ENCODE data around the gene GRM7.

The GRM7 gene

DNA sequence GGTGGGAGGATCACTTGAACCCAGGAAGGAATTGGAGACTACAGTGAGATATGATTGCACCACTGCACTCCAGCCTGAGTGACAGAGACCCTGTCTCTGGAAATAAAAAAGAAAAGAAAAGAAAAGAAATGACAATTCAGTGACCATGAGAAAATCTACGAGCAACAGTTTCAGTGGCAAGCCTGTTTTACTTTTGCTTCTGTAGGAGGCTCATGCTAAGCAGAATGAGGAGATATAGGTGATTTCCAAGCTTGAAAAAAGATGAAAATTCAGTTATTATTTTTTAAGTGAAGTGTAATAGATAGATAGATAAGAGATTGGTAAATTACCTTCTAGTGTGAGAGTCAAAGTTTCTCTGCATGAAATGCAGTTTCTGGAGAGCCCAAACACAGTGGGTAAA lies 651.1 kb downstream of the GRM7 start:
- DNase-seq: no peak

DNA sequence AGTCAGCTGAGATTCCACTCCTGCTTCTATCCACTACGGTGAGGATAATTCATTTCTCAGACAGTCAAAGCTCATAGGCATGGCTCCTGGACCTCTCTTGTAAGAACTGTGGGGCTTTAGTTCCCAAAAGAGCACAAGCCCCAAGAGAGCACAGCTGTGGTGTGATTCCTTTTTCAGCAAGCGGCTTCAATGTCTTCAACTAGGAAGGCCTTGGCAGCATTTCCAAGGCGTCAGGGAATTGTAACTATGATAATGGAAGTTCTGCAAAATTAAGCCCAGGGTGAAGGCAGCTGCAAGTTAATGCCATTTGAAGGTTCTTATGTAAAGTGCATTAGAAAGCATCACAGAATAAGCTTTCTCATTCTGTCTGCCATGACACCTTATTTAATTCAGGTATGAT lies 657.1 kb downstream of the GRM7 start:
- no peak for DNase-seq

DNA sequence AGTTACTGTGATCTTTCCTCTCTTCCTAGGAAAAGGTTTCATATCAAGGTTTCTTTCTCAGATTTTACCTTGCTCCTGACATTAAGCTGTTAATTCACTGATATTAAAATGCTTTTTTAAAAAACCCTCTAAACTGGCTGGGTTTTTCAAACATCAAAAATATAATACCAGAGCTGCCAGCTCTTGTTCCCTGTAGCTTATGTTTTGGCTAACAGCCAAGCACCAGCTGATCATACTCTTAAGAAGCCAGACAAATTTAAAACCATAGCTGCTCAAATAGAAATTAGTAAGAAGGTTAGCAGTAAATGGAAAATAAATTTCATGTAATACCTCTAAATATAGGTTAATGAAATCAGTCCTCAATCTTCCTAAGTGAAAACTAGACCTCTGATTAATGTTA lies 657.5 kb downstream of the GRM7 start:
- DNase-seq: no peak

DNA sequence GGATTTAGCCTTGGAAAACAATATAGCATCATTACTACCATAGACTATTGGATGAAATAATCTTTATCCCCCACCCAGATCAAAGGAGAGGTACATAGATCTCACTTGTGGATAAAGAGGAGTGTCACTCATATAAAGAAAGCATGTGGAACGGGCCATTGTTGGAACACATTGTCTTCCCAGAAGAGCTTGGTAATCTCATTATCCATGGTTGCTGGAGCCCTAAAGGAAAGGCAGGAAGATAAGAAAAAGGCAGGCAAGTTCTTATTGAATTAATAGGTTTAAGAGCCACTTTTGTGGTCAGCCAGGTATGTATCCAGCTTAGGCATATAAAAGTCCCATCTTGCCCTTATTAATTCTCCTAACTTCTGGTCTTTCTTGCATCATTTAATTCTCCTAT lies 659.1 kb downstream of the GRM7 start:
- no peak for DNase-seq

DNA sequence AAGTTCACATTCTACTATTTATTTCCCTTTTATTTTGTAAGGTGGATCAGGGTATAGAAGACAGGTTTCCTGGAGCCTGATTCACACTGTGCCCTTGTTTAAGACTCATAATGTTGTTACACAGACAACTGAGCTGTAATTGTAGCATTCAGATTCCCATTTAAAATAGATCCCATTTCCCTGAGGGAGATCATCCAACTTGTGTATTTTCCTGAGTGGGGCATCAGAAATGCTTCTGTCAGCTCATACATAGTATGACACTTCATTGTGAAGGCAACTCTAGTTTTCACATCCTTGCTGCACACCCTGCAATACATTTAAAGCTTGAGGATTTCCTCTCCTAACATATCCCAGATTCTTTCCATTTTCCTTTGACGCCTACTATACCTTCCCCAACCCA lies 659.7 kb downstream of the GRM7 start:
- no peak for DNase-seq

DNA sequence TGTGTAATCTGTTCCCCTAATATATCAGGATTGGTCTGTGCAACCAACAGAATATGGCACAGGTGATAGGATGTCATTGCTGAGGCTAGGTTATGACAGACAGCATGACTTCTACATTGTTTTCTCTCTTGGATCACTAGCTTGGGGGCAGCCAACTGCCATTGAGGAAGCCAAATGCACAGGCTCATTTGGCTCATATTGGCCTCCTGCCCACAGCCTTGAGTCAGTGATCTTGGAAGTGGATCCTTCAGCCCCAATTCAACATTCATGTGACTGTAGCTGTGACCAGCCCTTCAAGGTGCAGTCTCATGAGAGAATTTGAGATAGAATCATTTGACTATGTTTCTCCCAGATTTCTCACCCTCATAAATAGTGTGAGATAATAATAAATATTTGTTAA lies 675.6 kb downstream of the GRM7 start:
- DNase-seq: no peak

DNA sequence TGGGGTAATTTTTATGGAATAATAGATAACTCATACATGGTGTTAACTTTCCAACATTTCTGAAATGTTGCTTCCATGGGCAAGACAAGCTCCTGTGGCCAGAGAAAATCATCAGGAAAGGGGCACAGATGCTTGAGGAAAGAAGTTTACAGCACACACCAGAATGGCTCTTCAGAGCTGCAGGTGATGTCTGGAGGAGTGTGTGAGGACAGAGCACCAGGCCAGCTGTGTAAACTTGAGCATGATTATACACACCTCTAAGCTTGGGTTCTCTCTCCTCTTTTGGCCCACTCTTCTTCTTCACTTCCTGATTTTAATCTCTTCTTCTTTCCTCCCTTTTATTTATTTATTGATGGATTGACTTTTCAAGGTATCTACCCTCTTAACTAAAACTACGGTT lies 676.0 kb downstream of the GRM7 start:
- DNase-seq: no peak

DNA sequence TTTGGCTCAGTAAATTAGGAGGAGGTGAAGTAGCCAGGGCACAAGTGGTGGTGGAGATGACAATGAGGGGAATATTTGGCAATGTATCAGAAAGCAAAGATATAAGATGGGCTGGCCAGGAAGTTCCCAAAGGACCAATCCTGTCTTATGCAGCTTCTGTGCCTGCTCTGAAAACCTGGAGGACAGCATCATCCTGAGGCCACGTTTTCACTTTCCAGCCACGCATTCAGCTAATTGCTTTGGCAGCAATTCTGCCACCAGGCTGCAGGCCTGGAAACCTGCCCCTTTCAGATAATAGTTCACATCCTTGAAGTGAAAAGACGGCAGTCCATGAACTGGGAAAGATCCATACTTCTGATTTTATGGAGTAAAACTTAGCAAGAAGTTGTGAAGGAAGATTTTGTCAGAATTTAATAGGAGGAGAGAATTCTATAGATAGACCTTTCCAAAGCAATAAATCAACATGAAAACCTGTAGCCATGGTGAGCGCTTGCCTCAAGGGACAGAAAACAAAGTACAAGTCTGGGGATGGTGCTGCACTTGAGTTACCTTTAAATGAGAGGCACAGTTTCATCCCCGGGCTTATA lies 682.5 kb downstream of the GRM7 start:
- no peak for DNase-seq

DNA sequence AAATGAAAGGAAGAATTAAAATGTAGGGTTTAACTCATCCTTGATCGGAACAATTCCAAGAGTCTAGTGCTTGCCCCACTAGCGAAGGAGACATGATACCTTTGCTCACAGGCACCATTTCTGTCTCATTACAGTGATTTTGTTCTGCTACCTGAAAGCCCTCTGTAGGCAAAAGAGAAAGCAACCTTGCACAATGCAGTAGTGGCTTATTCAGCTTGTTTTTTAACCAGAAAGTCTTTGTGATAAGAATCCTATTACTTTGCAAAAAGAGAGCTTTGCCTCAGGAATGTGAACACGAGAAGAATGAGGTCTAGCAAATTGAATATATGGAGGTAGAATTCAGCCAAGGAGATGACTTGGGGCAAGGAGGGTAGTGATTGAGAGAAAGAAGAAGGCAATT lies 684.4 kb downstream of the GRM7 start:
- DNase-seq: no peak

DNA sequence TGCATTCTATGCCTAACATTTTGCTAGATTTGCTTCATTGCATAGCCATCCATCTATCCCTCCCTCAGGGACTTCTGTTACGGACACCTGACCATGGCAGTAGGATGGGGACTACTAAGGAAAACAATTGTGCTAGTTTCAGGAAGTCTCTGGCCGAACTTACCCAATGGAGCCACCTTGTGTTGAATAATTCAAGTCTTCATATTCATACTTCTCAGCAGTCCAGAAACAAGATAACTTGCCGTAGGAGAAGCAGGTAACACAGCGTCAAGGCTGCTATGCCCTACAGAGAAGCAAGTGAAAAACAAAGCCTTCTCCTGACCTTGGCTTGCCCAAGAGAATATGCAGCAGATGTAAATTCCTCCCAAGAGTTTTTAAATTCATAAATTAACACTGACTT lies 685.3 kb downstream of the GRM7 start:
- DNase-seq: no peak

DNA sequence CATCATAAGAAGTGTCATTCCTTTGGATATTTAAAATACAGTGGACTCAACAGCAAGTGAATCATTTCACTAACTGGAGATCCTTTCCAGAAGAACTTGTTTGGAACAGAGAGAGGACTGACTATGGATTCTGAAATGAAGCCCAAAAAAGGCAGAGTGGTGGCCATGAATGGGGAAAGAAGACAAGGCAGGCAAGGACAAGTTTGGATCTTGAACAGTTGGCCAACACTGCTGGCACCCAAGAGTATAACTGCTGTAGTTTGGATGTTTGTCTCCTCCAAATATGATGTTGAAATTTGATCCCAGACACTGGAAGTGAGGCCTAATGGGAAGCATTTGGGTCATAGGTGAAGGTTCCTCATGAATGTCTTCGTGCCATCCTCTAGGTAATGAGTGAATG lies 686.9 kb downstream of the GRM7 start:
- no peak for DNase-seq

DNA sequence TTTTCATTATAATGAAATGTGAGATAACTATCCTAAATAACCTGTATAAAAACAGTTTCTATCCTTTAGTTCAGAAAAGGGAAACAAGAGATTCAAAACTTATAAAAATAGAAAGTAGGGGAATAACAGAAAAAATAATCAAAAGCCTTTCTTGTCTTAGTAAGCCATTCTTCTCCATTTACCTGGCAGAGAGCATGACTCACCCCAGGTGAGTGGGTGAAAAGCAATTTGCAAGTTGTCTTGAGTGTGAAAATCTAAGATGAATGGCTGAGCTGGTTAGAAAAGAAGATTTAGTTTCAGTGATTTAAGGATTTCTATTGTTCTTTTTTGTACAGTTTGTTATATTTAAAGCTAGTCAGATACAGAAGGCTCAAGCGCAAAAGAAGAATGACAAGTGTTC lies 702.0 kb downstream of the GRM7 start:
- no peak for DNase-seq

DNA sequence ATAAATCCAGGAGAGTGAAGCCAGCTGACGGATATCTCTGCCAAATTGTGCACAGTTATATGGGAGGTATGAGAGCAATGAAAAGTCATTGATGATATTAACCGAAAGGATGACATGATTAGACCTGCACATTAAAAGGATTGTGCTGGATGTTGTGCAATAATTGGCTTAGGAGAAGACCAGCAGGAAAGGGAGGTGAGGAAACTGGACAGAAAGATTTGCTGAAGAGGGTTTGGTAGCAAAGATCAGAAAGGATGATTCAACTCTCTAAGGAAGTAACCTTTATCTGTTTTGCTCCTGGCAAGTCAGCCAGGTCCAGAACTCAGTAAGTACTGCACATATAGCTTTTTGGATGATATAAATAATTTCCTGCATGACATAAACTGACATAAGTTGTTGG lies 704.7 kb downstream of the GRM7 start:
- no peak for DNase-seq

DNA sequence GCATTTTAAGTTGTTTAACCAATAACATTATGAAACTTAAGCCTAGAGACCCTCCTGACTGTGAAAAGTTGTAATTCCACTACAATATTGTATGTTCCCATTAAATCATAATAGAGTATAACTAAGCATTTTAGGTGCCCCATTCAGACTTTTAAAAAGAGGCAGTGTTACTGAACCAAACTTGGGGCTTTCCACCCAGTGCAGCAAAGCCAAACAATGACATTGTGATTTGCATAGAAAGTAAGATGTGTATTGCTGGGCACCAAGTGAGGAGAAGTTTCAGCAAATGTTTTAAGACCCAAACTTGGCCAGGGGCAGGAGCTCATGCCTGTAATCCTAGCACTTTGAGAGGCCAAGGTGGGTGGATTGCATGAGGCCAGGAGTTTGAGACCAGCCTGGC lies 706.2 kb downstream of the GRM7 start:
- DNase-seq: no peak

DNA sequence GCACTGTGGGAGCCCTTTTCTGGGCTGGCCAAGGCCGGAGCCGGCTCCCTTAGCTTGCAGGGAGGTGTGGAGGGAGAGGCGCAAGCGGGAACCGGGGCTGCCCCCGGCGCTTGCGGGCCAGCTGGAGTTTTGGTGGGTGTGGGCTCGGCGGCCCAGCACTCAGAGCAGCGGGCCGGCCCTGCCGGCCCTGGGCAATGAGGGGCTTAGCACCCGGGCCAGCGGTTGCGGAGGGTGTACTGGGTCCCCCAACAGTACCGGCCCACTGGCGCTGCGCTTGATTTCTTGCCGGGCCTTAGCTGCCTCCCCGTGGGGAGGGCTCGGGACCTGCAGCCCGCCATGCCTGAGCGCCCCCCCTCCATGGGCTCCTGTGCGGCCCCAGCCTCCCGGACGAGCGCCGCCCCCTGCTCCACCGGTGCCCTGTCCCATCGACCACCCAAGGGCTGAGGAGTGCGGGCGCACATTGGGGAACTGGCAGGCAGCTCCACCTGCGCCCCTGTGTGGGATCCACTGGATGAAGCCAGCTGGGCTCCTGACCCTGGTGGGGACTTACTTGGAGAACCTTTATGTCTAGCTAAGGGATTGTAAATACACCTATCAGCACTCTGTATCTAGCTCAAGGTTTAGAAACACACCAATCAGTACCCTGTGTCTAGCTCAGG lies 707.7 kb downstream of the GRM7 start:
- no peak for DNase-seq

DNA sequence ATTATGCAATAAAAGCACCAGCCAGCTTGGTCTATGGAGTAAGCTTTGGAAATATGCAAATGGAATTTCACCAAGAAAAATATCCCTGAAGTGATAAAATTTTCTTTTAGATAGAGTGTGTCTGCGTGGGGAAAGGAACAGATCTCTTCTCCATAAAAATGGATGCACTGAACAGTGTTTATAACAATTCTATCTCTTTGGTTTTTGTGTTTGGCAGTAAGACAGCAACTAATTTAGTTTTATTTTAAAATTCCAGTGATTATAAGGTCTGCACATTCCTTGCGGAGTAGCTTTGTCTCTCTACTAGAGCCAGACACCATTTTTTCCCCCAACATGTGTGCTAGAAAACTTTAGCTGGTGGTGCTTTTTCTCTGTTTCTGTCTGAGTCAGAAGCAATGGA lies 712.4 kb downstream of the GRM7 start:
- no peak for DNase-seq

DNA sequence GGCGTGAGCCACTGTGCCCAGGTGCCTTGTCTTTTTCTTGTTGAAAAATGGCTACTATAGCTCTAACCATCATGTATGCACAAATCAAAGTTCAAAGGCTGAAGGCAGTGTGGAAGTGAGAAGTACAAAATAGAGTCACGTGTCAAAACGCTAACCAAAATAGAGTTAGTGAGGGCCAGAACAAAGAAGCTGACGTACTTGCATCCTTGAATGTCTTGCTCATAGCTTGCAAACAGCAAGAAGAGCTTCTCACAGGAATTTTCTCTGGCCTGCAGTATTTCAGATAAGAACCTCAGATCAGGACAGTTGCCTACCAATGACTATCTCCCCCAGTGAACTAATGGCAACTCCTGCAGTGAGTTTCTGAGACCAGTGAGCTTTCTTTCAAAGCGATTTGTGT lies 713.5 kb downstream of the GRM7 start:
- DNase-seq: no peak

DNA sequence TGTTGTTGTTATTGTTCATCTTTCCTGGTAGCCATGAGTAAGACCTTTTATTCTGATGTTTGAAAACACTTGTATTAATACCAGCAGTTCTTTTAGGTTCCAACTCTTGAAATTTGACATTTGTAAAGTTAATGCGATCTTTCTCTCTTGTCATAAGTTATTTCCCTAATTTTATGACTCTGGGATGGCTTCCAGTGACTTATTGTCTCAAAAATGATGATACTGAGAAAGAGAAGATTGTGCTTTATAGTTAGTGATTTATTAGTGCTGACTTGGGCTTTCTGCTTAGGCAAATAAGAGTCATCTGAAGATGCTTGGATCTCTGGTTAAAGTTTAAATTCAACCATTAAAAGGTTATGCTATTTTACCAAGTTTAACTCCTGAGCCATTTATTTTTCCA lies 715.2 kb downstream of the GRM7 start:
- DNase-seq: no peak

DNA sequence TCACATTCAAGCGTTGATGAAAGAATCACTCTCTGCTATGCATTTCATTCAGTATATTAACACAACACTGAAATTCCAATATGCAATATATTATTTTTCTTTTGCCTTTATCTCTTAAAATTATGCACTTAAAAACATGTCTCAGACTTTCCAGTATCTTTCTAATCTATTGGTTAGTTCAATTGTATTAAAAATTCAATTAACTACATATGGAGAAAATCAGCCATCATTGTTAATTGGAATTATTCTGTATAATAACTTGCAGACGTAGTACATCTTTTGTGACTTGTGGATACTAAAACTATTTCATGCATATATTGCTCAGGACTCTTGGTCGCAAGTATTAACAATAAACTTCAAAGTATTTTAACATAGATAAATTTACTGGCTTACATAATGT lies 715.6 kb downstream of the GRM7 start:
- DNase-seq: no peak

DNA sequence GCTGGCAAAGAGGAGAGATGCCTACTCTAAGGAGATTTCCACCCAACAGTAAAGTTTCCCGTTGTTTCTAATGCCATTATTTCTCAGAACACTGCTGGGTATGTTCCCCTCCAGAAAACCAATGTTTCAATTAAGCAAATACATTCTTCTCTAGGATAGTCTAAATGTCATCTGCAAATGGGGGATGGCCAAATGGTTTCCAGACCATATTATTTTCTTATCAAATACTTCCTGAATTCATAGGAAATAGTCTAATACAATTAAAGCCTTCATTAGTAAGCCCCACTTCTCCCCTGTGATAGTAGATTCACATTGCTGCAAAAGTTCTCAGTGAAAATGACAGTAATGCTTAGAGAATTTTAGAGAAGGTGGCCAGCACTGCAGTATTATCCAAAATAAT lies 716.6 kb downstream of the GRM7 start:
- DNase-seq: no peak

DNA sequence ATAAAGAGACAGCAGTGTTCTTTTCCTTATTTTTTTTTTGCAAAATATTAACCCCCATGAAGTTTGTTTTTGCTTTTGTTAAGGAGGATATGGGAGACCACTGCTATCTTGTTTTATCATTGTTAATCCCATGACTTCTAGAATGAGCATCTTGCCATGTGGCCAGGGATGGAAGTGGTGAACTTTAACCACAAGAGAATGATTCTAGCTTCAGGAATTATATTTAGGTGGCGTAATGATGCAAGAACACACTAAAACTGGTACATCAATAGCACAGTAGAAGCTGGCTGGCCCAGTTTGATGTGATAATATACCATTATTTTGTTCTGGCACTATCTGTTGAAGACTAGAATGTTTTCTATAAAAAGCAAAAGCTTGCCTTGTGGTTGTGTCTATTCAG lies 720.9 kb downstream of the GRM7 start:
- DNase-seq: no peak

DNA sequence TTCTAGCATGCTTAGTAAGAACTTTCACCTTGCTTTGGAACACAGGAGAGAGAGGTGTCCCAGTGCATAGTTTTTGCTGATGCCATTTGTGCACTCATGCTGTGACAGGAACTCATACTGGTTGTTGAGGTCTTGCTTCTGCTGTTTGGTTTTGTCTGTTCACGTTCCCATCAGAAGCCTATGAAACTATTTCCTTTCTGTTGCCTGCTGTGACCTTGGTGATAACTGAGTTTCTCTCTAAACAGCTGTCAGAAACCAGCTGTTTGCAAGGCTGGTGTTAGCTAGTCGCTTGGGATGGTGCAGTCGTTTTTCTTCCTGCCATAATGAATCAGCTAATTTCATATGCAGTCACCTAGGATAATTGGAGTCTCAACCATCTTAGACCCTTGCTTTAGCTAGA lies 724.1 kb downstream of the GRM7 start:
- DNase-seq: no peak

DNA sequence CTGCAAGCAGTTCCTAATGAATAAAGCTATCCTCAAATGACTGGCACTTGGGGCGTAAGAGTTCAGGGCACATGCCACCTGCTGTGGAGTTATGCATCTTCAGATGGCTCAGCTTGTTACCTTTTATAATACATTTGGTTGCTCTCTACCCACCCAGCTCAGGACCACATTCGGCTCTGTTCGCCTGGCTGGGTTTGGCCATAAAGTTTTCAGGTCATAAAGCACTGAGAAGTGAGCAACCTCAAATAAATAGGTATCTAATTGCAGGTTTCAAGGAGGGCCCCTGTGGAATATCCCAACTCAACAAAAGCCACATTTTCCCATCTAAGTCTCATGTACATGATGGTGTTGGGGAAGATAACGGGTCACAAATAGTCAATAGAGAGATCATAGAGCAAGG lies 727.3 kb downstream of the GRM7 start:
- DNase-seq: no peak

DNA sequence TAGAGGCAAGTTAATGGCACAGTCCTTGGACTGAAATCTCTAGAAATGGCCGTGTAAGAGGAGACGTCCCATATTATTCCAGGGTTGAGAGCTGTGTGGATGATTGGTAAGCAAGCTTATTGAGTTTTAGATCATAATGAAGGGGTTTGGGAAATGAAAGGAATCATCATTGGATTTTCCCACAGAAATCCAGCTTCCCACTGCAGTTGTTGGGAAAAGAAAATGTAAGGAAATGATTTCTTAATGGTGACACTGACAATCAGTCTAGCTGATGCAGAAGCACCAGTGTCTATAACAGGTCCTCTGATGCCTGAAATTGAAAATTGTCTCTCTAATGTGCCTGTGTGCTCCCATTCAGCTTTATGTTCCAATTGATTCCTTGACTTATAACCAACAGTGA lies 728.6 kb downstream of the GRM7 start:
- DNase-seq: no peak

DNA sequence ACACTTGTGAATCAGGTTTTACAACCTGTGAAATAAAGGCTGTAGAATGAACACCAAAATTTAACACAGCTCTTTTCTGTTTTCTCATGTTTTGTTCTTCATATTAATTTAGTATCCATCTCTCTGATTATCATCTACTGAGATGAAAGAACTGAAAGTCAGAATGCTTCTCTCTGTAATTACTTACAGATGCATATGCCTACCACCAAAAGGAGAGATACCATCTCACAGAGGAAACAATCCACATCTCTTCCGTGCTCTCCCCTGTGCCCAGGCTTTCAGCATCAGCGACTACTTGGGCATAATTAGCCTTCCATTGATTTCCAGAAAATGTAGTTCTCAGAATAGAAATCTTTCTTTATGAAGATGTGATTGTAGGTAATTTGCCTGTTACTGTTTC lies 741.4 kb downstream of the GRM7 start:
- no peak for DNase-seq

DNA sequence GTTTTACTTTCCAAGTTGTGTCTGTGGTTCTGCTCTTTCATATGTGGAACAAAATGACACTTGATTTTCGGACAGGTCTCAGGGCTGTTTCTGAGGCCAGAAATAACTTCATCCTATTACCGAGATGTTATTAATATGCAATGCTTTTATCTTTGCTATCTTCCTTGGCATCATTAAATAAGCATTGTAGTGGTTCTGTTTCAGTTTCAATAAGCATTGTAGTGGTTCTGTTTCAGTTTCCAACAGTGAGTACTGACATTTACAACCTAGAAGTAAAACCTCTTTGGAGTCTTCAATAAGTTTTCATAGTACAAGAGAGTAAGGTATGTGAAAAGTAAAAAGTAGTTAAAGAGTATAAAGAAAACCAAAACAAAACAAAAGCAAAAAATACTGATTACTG lies 746.2 kb downstream of the GRM7 start:
- no peak for DNase-seq

Measured in NCI-H748 treated with DMSO at 0.1 percent for 48 hours (cell line).